Measurements from ENCODE around the gene ABCB9. TPM values are rescaled to one million over a fixed set of nuclear protein-coding genes. Genes with fewer than 3 reads are reported as not detected.
"Not testable (repeated sequence)": the region's sequence is repeated elsewhere in the genome, so short reads cannot be mapped to it uniquely, and the experiment has no call there.

The ABCB9 gene
- total RNA-seq, 2 donors from 2014 or later, result 4.6 to 4.9 TPM

- intact Hi-C loops (cut with DNase I, micrococcal nuclease); ATAC-seq; DNase-seq: not testable (repeated sequence)
These were observed 73.5 kb downstream of the ABCB9 start for GRCh38 chr12:122892724-122893123.

DNA sequence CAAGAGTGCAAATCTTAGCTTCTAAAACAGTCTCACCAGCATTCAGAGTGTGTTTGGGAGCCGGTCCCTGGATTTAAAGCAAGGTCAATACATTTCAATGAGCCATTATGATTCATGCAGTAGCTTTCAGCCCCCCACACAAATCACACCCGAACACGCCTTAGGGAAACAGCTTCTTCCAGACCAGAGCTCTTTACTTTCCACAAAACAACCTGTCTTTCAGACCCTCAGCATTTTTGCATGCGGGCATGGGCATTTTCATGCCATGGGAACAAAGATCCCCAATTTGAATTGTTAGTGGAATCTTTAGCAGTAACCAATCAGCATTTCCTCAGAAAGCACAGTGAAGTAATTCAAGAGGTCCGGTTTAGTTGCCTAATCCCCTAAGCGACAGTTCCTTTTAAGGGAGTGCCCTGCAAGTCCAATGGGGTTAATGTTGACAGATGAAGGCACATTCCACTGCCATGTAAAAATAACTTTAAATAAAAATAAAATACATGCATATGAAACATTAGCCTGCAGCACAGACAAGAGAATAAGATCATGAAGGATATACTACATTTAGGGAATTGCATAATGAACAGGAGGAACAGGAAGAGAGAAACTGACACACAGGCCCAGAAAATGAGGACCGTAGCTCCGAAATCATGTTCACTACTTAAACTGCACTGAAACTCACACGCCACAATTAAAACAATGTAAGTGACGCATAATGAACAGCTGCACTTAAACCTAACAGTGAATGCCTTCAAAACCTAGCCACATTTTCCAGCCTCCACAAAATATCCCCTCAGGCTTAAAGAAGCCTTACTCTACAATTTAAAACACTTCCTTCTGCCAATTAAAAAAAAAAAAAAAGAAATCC is 74.4 kb downstream of the ABCB9 start:
- intact Hi-C loops (cut with DNase I, micrococcal nuclease), result no loop called here
- DNase-seq (no peak), ATAC-seq (peak; percentile 22)

- intact Hi-C loops (cut with DNase I, micrococcal nuclease), result no loop called here
- DNase-seq (peak in 1 of 2 donors; percentile 24), ATAC-seq (no peak)
These were observed 76.3 kb downstream of the ABCB9 start for GRCh38 chr12:122889761-122890520.

DNA sequence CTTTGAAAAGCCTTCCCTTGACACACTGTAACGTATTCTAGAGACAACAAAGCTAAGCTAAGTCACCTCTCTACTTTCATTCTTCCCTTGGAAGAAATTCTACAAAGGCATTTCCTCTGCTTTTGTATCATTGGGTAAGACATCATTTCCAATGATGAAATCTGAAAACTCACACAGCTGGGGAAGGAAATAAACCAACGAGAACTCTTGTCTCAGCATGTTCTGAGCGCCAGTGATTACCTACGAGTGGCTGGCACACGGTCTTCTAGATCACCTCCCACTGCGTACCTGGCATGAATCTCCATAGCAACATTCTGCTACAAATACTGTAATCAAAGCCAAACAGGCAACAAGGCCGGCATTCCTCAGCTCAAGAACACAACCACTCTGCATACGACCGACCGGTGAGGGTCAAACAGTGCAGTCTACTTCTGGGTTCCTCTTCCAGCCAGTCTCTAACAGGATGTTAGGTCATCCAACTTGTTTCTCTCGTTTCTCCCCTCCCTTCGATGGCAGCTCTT is 78.0 kb downstream of the ABCB9 start:
- DNase-seq (peak; percentile 56 to 80), ATAC-seq (peak; percentile 69)
- intact Hi-C loops (cut with DNase I, micrococcal nuclease), result no loop called here

- intact Hi-C loops (cut with DNase I, micrococcal nuclease), result no loop called here
- ATAC-seq (peak; percentile 52), DNase-seq (peak; percentile 28 to 35)
These were observed 78.4 kb downstream of the ABCB9 start for GRCh38 chr12:122887819-122888212.

GRCh38 chr12:122886851-122887818 is 79.1 kb downstream of the ABCB9 start:
- ATAC-seq (peak; percentile 56), DNase-seq (peak; percentile 7 to 58)
- intact Hi-C loops (cut with DNase I, micrococcal nuclease), result no loop called here

GRCh38 chr12:122886161-122886560 is 80.1 kb downstream of the ABCB9 start:
- ATAC-seq (no peak), DNase-seq (peak; percentile 2 to 22)
- intact Hi-C loops (cut with DNase I, micrococcal nuclease), result no loop called here

DNA sequence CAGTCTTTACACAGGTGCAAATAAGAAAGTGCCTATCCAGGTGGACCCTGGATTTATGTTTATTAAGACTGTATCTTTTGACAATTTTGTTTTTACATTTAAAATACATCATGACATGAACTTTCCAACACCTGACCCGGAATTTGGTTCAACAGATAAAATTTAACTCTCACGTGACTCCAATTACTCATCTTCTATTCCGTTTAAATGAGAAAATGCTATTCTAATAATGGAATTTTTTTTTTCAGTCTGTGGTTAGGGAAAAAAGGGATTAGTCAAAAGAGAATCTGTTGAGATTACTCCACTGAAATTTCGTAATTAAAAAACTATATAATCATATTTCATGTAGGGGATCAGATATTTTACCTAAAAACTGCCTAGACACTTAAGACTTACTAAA is 81.4 kb downstream of the ABCB9 start:
- DNase-seq (no peak), ATAC-seq (no peak)
- intact Hi-C loops (cut with DNase I, micrococcal nuclease), result no loop called here

GRCh38 chr12:122884091-122884826 is 82.0 kb downstream of the ABCB9 start:
- ATAC-seq (no peak), DNase-seq (peak; percentile 35 to 49)
- intact Hi-C loops (cut with DNase I, micrococcal nuclease), result no loop called here

DNA sequence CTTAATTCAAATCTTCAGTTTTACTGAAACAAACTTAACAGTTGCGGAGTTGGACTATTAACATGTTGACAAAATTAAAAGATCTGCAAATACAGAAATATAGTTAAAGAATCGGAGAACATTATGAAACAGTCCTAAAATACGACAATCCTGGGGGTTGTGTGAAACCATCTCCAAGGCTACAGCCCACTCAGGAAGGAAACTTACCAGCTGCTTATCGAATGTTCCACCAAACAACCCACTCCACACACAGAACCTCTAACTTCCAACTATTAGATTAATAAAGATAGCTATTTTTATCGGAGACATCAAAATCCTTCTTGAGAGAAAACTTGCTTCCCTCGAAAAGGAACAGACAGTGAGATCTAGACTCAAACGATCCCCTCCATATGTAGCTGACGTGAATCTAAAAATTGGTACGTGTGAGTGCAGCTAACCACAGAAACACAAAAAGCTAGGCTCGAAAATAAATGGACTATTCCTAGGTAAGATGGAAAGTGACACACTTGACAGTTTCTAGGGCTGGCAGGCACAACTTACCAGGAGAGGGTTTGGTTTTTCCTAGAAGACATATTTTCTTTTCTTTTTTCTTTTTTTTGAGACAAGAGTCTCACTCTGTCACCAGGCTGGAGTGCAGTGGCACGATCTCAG is 83.2 kb downstream of the ABCB9 start:
- DNase-seq, result no peak
- intact Hi-C loops (cut with DNase I, micrococcal nuclease), result no loop called here
- no peak for ATAC-seq

- ATAC-seq (peak; percentile 58), DNase-seq (peak in 1 of 2 donors; percentile 32)
- intact Hi-C loops (cut with DNase I, micrococcal nuclease), result no loop called here
These were observed 85.6 kb downstream of the ABCB9 start for GRCh38 chr12:122880668-122881067.

DNA sequence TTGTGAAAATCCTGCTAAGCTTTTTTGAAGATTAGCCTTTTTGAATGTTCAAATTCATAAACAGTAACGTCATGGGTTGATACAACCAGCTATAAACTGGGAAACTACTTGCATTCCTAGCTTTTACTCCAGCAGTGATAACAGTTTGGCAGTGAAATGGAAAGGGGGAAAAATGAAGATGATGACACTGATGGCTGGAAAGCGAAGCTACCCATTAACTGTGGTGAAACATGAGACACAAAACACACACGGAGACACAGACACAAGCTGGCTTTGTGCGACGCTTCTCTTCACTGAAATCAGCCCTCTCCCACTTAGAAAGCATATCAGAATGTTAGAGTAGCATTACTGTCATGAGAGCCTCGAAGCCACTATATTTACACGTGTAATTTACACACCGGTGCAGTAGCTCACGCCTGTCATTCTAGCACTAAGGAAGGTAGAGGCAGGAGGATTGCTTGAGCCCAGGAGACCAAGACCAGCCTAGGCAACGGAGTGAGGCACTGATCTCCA is 86.1 kb downstream of the ABCB9 start:
- no peak for ATAC-seq
- intact Hi-C loops (cut with DNase I, micrococcal nuclease), result no loop called here
- no peak for DNase-seq

Small RNAs within 50 kb of the gene (microRNA-seq; reads per million reads assigned to microRNA genes)
- 0 reads per million in 2 donors for gene MIR4304

Other genes starting within 250 kb of the ABCB9 start
- under 1 TPM in 1 of 2 donors, not detected in 1; 0.11 TPM for gene HCAR3, start 249.7 kb downstream of the ABCB9 start, total RNA-seq
- gene HCAR1, start 235.6 kb downstream of the ABCB9 start, total RNA-seq, result under 1 TPM in 1 of 2 donors, not detected in 1; 0.06 TPM
- 10 to 100 TPM; 31.9 to 36.9 TPM for gene DENR, start 213.6 kb downstream of the ABCB9 start, total RNA-seq
- under 1 TPM; 0.40 to 0.42 TPM for gene CCDC62, start 191.9 kb downstream of the ABCB9 start, total RNA-seq
- 10 to 100 TPM; 62.3 to 66.4 TPM for gene HIP1R, start 131.0 kb downstream of the ABCB9 start, total RNA-seq
- gene VPS37B, start 70.3 kb downstream of the ABCB9 start, total RNA-seq, result 10 to 100 TPM; 66.4 to 86.7 TPM
- gene OGFOD2, start 8.8 kb upstream of the ABCB9 start, total RNA-seq, result 10 to 100 TPM; 22.2 to 22.4 TPM
- 100 to 1,000 TPM; 136 to 158 TPM for gene ARL6IP4, start 14.2 kb upstream of the ABCB9 start, total RNA-seq
- gene PITPNM2, start 184.6 kb upstream of the ABCB9 start, total RNA-seq, result 10 to 100 TPM; 11.4 to 17.6 TPM

Data from left colon (tissue), 2 donors.